ENCODE measurements around the gene WDFY4. TPM values are rescaled to one million over a fixed set of nuclear protein-coding genes. Genes with fewer than 3 reads are reported as not detected.

Gene WDFY4
- total RNA-seq, 1 donor from 2014 or later: not detected

DNA sequence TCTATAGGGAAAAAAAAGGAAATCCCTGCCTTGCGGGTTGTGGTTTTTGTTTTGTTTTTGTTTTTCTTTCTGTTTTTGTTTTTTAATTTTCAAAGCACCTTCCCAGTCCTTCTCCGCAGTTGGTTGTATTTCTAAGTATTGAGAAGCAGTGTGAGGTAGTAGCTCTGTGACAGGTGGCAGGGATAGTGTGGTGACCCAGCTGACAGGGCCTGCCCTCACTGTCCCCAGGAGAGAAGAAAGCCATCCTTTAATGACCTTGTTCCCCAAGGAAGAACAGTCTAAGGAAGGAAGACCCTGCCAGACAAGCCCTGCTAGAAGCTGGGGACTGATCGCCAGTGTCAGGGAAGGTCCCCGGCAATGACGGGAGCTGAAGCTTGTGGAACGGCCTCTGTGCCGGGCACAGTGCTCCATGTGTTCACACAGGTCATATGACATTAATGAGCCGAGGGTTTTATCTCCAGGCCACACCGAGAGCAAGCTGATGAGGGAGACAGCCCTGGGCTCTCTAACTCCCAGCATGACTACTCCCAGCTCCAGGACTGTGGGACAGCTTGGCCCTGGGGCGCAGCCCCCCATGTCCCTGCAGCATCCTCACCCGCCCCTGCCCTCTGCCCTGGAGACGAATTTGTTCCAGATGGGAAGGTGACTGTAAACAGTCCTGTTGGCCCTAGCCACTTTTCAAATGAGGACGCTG lies 324.0 kb downstream of the WDFY4 start:
- TF ChIP-seq CTCF (IDR thresholded peaks at IDR 0.05) (no peak), EZH2phosphoT487 (IDR thresholded peaks at IDR 0.05) (no peak), EZH2 (IDR thresholded peaks at IDR 0.05) (no peak)
- H3K4me1 ChIP-seq: no peaks in the 10 kb centered on the region
- H3K9ac ChIP-seq: no peak overlapping the region
- no peak overlapping the region for H3K4me2 ChIP-seq
- H3K4me3 Mint-ChIP-seq: no peak overlapping the region
- no peak overlapping the region for H3K27ac Mint-ChIP-seq
- peaks cover 2% of the 10 kb centered on the region for H3K36me3 Mint-ChIP-seq
- no peaks in the 10 kb centered on the region for H3K79me2 ChIP-seq (ENCODE audit: low read depth)
- no peak overlapping the region for H3K4me3 ChIP-seq
- no peaks in the 10 kb centered on the region for H3K9me3 Mint-ChIP-seq
- H3K27me3 ChIP-seq: no peaks in the 10 kb centered on the region
- no peaks in the 10 kb centered on the region for H3F3A ChIP-seq (ENCODE audit: low read depth)
- H4K20me1 ChIP-seq (ENCODE audit: low read depth): no peaks in the 10 kb centered on the region
- H3K4me1 Mint-ChIP-seq: peaks cover 15% of the 10 kb centered on the region
- no peak overlapping the region for H2AFZ ChIP-seq (replicated peaks)
- H3K27ac ChIP-seq: no peak overlapping the region
- H3K36me3 ChIP-seq: no peaks in the 10 kb centered on the region
- peaks cover 2% of the 10 kb centered on the region for H3K27me3 Mint-ChIP-seq (ENCODE audit: insufficient read depth, low read depth)
- H3K9me3 ChIP-seq (ENCODE audit: low read depth): no peaks in the 10 kb centered on the region
- DNase-seq (ENCODE audit: low spot score): no peak

- no peak overlapping the region for H3K4me3 Mint-ChIP-seq
- H3K36me3 Mint-ChIP-seq: peaks cover 2% of the 10 kb centered on the region
- Histone ChIP-seq H3K27ac (no peak overlapping the region), H2AFZ (replicated peaks) (no peak overlapping the region), H3K79me2 (ENCODE audit: low read depth) (no peaks in the 10 kb centered on the region), H4K20me1 (ENCODE audit: low read depth) (no peaks in the 10 kb centered on the region), H3K4me1 (peaks cover 5% of the 10 kb centered on the region), H3K9me3 (ENCODE audit: low read depth) (no peaks in the 10 kb centered on the region), H3F3A (ENCODE audit: low read depth) (no peaks in the 10 kb centered on the region), H3K4me3 (no peak overlapping the region), H3K36me3 (no peaks in the 10 kb centered on the region), H3K4me2 (no peak overlapping the region), H3K9ac (no peak overlapping the region), H3K27me3 (no peaks in the 10 kb centered on the region)
- no peak overlapping the region for H3K27ac Mint-ChIP-seq
- H3K4me1 Mint-ChIP-seq: peaks cover 22% of the 10 kb centered on the region
- TF ChIP-seq EZH2phosphoT487 (IDR thresholded peaks at IDR 0.05): no peak
- no peak for TF ChIP-seq EZH2 (IDR thresholded peaks at IDR 0.05)
- TF ChIP-seq CTCF (IDR thresholded peaks at IDR 0.05): no peak
- no peaks in the 10 kb centered on the region for H3K9me3 Mint-ChIP-seq
- DNase-seq (ENCODE audit: low spot score): no peak
- H3K27me3 Mint-ChIP-seq (ENCODE audit: insufficient read depth, low read depth): peaks cover 2% of the 10 kb centered on the region
Observed at GRCh38 chr10:49009199-49009979, 324.7 kb downstream of the WDFY4 start.

- no peak overlapping the region for H3K27ac ChIP-seq
- no peak for DNase-seq (ENCODE audit: low spot score)
- no peak overlapping the region for H3K9ac ChIP-seq
- H3K27me3 Mint-ChIP-seq (ENCODE audit: insufficient read depth, low read depth): peaks cover 2% of the 10 kb centered on the region
- no peaks in the 10 kb centered on the region for H3K36me3 ChIP-seq
- H3K9me3 ChIP-seq (ENCODE audit: low read depth): no peaks in the 10 kb centered on the region
- H3K4me2 ChIP-seq: no peak overlapping the region
- no peak overlapping the region for H2AFZ ChIP-seq (replicated peaks)
- H3K27me3 ChIP-seq: no peaks in the 10 kb centered on the region
- H3K36me3 Mint-ChIP-seq: peaks cover 2% of the 10 kb centered on the region
- no peaks in the 10 kb centered on the region for H3K9me3 Mint-ChIP-seq
- peaks cover 6% of the 10 kb centered on the region for H3K4me1 ChIP-seq
- H3K27ac Mint-ChIP-seq: no peak overlapping the region
- H3F3A ChIP-seq (ENCODE audit: low read depth): no peaks in the 10 kb centered on the region
- no peak overlapping the region for H3K4me3 ChIP-seq
- peaks cover 27% of the 10 kb centered on the region for H3K4me1 Mint-ChIP-seq
- no peak overlapping the region for H3K4me3 Mint-ChIP-seq
- no peaks in the 10 kb centered on the region for H3K79me2 ChIP-seq (ENCODE audit: low read depth)
- no peaks in the 10 kb centered on the region for H4K20me1 ChIP-seq (ENCODE audit: low read depth)
- TF ChIP-seq CTCF (IDR thresholded peaks at IDR 0.05) (no peak), EZH2phosphoT487 (IDR thresholded peaks at IDR 0.05) (no peak), EZH2 (IDR thresholded peaks at IDR 0.05) (no peak)
Observed at GRCh38 chr10:49010295-49010694, 325.6 kb downstream of the WDFY4 start.
